ENCODE results near the gene CTNNBIP1. TPM values are rescaled to one million over a fixed set of nuclear protein-coding genes. Genes with fewer than 3 reads are reported as not detected.

CTNNBIP1 gene
- polyA plus RNA-seq, 1 experiment, result 28.3 TPM

GRCh38 chr1:9869831-9870251 is 40.2 kb downstream of the CTNNBIP1 start:
- TF ChIP-seq CTCF (IDR thresholded peaks at IDR 0.05; ENCODE audit: low read depth, low read length), result no peak
- POLR2A ChIA-PET, result no interaction called here
- no peak for DNase-seq (ENCODE audit: low read depth, low spot score)

GRCh38 chr1:9868244-9868590 is 41.9 kb downstream of the CTNNBIP1 start:
- no peak for TF ChIP-seq CTCF (IDR thresholded peaks at IDR 0.05; ENCODE audit: low read depth, low read length)
- ChIA-PET POLR2A (no interaction called here), CTCF (interaction anchor here (0.6 to 2.6 kb wide), 14 partner anchors 9 to 285 kb away, joined by 3 to 29 read pairs (median 6); no protein-coding TSS in a partner anchor)
- Histone ChIP-seq H3K4me3 (ENCODE audit: low read depth, low read length) (no peak overlapping the region), H3K9me3 (ENCODE audit: control insufficient read depth, insufficient read depth, low read length) (no peaks in the 10 kb centered on the region; the same call in 1 of the 2 replicates), H3K27ac (ENCODE audit: low read depth, low read length) (no peak overlapping the region), H3K27me3 (ENCODE audit: control insufficient read depth, insufficient read depth, low read length) (no peaks in the 10 kb centered on the region)
- DNase-seq (ENCODE audit: low read depth, low spot score), result no peak

More at GRCh38 chr1:9869831-9870251, 40.2 kb downstream of the CTNNBIP1 start:
- Histone ChIP-seq H3K9me3 (ENCODE audit: control insufficient read depth, insufficient read depth, low read length) (no peaks in the 10 kb centered on the region), H3K27me3 (ENCODE audit: control insufficient read depth, insufficient read depth, low read length) (no peaks in the 10 kb centered on the region), H3K27ac (ENCODE audit: low read depth, low read length) (no peak overlapping the region), H3K4me3 (ENCODE audit: low read depth, low read length) (no peak overlapping the region)
- CTCF ChIA-PET, result interaction anchor here (0.9 to 2.6 kb wide), 5 partner anchors 72 to 244 kb away, joined by 3 to 29 read pairs (median 7); no protein-coding TSS in a partner anchor

- no peak overlapping the region for H3K4me3 ChIP-seq (ENCODE audit: low read depth, low read length)
- no peaks in the 10 kb centered on the region for H3K27me3 ChIP-seq (ENCODE audit: control insufficient read depth, insufficient read depth, low read length)
- peak; percentile 21 for DNase-seq (ENCODE audit: low read depth, low spot score)
- no peak overlapping the region for H3K27ac ChIP-seq (ENCODE audit: low read depth, low read length)
- ChIA-PET POLR2A (no interaction called here), CTCF (interaction anchor here (0.6 to 2.6 kb wide), 14 partner anchors 8 to 286 kb away, joined by 3 to 29 read pairs (median 6); no protein-coding TSS in a partner anchor)
- peak; percentile 95 for TF ChIP-seq CTCF (IDR thresholded peaks at IDR 0.05; ENCODE audit: low read depth, low read length)
- no peaks in the 10 kb centered on the region; the same call in 1 of the 2 replicates for H3K9me3 ChIP-seq (ENCODE audit: control insufficient read depth, insufficient read depth, low read length)
Observed at GRCh38 chr1:9867408-9868243, 42.4 kb downstream of the CTNNBIP1 start.

- Histone ChIP-seq H3K27me3 (ENCODE audit: control insufficient read depth, insufficient read depth, low read length) (no peaks in the 10 kb centered on the region), H3K4me3 (ENCODE audit: low read depth, low read length) (no peak overlapping the region), H3K27ac (ENCODE audit: low read depth, low read length) (no peak overlapping the region), H3K9me3 (ENCODE audit: control insufficient read depth, insufficient read depth, low read length) (no peaks in the 10 kb centered on the region; the same call in 1 of the 2 replicates)
- no peak for TF ChIP-seq CTCF (IDR thresholded peaks at IDR 0.05; ENCODE audit: low read depth, low read length)
- no peak for DNase-seq (ENCODE audit: low read depth, low spot score)
- ChIA-PET POLR2A (no interaction called here), CTCF (interaction anchor here (0.9 to 2.1 kb wide), 3 partner anchors 13 to 240 kb away, joined by 3 to 13 read pairs (median 11); no protein-coding TSS in a partner anchor)
Observed at GRCh38 chr1:9866836-9867235, 43.2 kb downstream of the CTNNBIP1 start.

- no peak overlapping the region for H3K27ac ChIP-seq (ENCODE audit: low read depth, low read length)
- POLR2A ChIA-PET, result no interaction called here
- no peaks in the 10 kb centered on the region; the same call in 1 of the 2 replicates for H3K9me3 ChIP-seq (ENCODE audit: control insufficient read depth, insufficient read depth, low read length)
- no peaks in the 10 kb centered on the region for H3K27me3 ChIP-seq (ENCODE audit: control insufficient read depth, insufficient read depth, low read length)
- no peak for DNase-seq (ENCODE audit: low read depth, low spot score)
- no peak for TF ChIP-seq CTCF (IDR thresholded peaks at IDR 0.05; ENCODE audit: low read depth, low read length)
- H3K4me3 ChIP-seq (ENCODE audit: low read depth, low read length), result no peak overlapping the region
- CTCF ChIA-PET, result interaction anchor here (0.5 to 2.1 kb wide), 7 partner anchors 64 to 250 kb away, joined by 3 to 13 read pairs (median 4); no protein-coding TSS in a partner anchor
Observed at GRCh38 chr1:9865724-9866123, 44.3 kb downstream of the CTNNBIP1 start.
